NCI-H510A (cell line): ENCODE results near the gene NDUFV2.
"Not testable (repeated sequence)": the region's sequence is repeated elsewhere in the genome, so short reads cannot be mapped to it uniquely, and the experiment has no call there.

Experiments
- DNase-seq: peaks from one replicate; lab custom pipeline; 2025; lab: John Stamatoyannopoulos, UW

NDUFV2 gene

GRCh38 chr18:9102508-9103375 is at the start of gene NDUFV2:
Gene NDUFV2, plus strand, starts transcription at chr18:9102699. Its CDS starts 45 bp downstream, at chr18:9102744.
- DNase-seq, result peak; percentile 98

GRCh38 chr18:9053814-9054213 is 48.7 kb upstream of the NDUFV2 start:
- DNase-seq, result no peak

- no peak for DNase-seq
Observed at GRCh38 chr18:9055185-9055584, 47.3 kb upstream of the NDUFV2 start.

GRCh38 chr18:9055626-9056025 is 46.9 kb upstream of the NDUFV2 start:
- no peak for DNase-seq

GRCh38 chr18:9057646-9058045 is 44.9 kb upstream of the NDUFV2 start:
- no peak for DNase-seq

- no peak for DNase-seq
Observed at GRCh38 chr18:9058406-9058805, 44.1 kb upstream of the NDUFV2 start.

- no peak for DNase-seq
Observed at GRCh38 chr18:9062418-9062751, 40.1 kb upstream of the NDUFV2 start.

GRCh38 chr18:9065864-9066263 is 36.6 kb upstream of the NDUFV2 start:
- no peak for DNase-seq

GRCh38 chr18:9066358-9066757 is 36.1 kb upstream of the NDUFV2 start:
- no peak for DNase-seq

- DNase-seq, result no peak
Observed at GRCh38 chr18:9066817-9067306, 35.6 kb upstream of the NDUFV2 start.

- DNase-seq, result no peak
Observed at GRCh38 chr18:9067823-9068222, 34.7 kb upstream of the NDUFV2 start.

- DNase-seq, result no peak
Observed at GRCh38 chr18:9068346-9068745, 34.2 kb upstream of the NDUFV2 start.

- no peak for DNase-seq
Observed at GRCh38 chr18:9069601-9070000, 32.9 kb upstream of the NDUFV2 start.

- no peak for DNase-seq
Observed at GRCh38 chr18:9070212-9070611, 32.3 kb upstream of the NDUFV2 start.

- DNase-seq, result no peak
Observed at GRCh38 chr18:9079818-9080528, 22.5 kb upstream of the NDUFV2 start.

- DNase-seq, result no peak
Observed at GRCh38 chr18:9081940-9082339, 20.6 kb upstream of the NDUFV2 start.

GRCh38 chr18:9082711-9083510 is 19.6 kb upstream of the NDUFV2 start:
- DNase-seq, result no peak

- no peak for DNase-seq
Observed at GRCh38 chr18:9086015-9086414, 16.5 kb upstream of the NDUFV2 start.

GRCh38 chr18:9086624-9087023 is 15.9 kb upstream of the NDUFV2 start:
- DNase-seq, result no peak

GRCh38 chr18:9087144-9087543 is 15.4 kb upstream of the NDUFV2 start:
- no peak for DNase-seq

- no peak for DNase-seq
Observed at GRCh38 chr18:9088252-9088651, 14.2 kb upstream of the NDUFV2 start.

- not testable (repeated sequence) for DNase-seq
Observed at GRCh38 chr18:9088727-9089126, 13.8 kb upstream of the NDUFV2 start.
